ENCODE results near the gene AQP12B.

AQP12B gene

GRCh38 chr2:240645346-240645745 is 37.3 kb downstream of the AQP12B start:
- Histone ChIP-seq H3K4me3 (no peak overlapping the region), H4K20me1 (no peaks in the 10 kb centered on the region), H3K4me1 (peaks cover 26% of the 10 kb centered on the region), H3K27ac (no peak overlapping the region), H3K27me3 (peaks cover 20% of the 10 kb centered on the region), H3K9ac (no peak overlapping the region), H3K36me3 (no peaks in the 10 kb centered on the region), H3K4me2 (no peak overlapping the region), H3K9me3 (peaks cover 21% of the 10 kb centered on the region)
- TF ChIP-seq Cebpa-rat (IDR thresholded peaks at IDR 0.05) = no peak

DNA sequence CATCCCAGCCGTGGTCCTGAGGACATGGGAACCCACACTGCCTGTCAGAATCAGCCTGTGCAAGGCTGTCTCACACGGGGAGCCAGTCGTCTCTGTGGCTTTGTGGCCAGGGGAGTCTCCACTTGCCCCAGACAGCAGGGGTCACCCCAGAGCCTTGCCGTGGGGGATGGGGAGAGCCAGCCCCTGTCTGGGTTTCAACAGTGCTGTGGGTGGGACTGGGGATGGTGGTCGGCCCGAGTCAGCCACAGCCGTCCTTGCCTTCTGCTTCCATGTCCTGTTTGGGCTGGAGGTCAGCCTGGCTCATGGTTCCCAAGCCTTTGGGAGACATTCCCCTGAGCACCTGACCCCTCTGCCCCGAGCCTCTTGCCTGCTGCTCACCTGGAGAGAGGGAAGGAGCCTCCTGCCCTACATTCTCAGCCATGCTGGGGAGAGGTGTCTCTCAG is 37.8 kb downstream of the AQP12B start:
- Histone ChIP-seq H3K4me1 (peaks cover 26% of the 10 kb centered on the region), H3K9ac (no peak overlapping the region), H3K4me2 (peak overlapping the region; percentile 43; the same call in 1 of the 2 replicates), H4K20me1 (no peaks in the 10 kb centered on the region), H3K27ac (no peak overlapping the region), H3K27me3 (peaks cover 20% of the 10 kb centered on the region), H3K36me3 (no peaks in the 10 kb centered on the region), H3K9me3 (peaks cover 22% of the 10 kb centered on the region), H3K4me3 (no peak overlapping the region)
- TF ChIP-seq Cebpa-rat (IDR thresholded peaks at IDR 0.05) = no peak

GRCh38 chr2:240644171-240644651 is 38.5 kb downstream of the AQP12B start:
- no peaks in the 10 kb centered on the region for H4K20me1 ChIP-seq
- H3K9me3 ChIP-seq = peaks cover 29% of the 10 kb centered on the region
- peaks cover 16% of the 10 kb centered on the region for H3K27me3 ChIP-seq
- no peak overlapping the region for H3K4me3 ChIP-seq
- no peaks in the 10 kb centered on the region for H3K36me3 ChIP-seq
- H3K4me2 ChIP-seq = peak overlapping the region; percentile 43
- no peak overlapping the region for H3K27ac ChIP-seq
- peaks cover 26% of the 10 kb centered on the region for H3K4me1 ChIP-seq
- no peak overlapping the region for H3K9ac ChIP-seq
- TF ChIP-seq Cebpa-rat (IDR thresholded peaks at IDR 0.05) = no peak

GRCh38 chr2:240643811-240644150 is 38.9 kb downstream of the AQP12B start:
- Histone ChIP-seq H3K27ac (no peak overlapping the region), H3K4me1 (peaks cover 23% of the 10 kb centered on the region), H3K36me3 (no peaks in the 10 kb centered on the region), H3K9me3 (peaks cover 30% of the 10 kb centered on the region), H4K20me1 (no peaks in the 10 kb centered on the region), H3K9ac (no peak overlapping the region), H3K4me2 (no peak overlapping the region), H3K27me3 (peaks cover 12% of the 10 kb centered on the region), H3K4me3 (no peak overlapping the region)
- TF ChIP-seq Cebpa-rat (IDR thresholded peaks at IDR 0.05) = no peak

DNA sequence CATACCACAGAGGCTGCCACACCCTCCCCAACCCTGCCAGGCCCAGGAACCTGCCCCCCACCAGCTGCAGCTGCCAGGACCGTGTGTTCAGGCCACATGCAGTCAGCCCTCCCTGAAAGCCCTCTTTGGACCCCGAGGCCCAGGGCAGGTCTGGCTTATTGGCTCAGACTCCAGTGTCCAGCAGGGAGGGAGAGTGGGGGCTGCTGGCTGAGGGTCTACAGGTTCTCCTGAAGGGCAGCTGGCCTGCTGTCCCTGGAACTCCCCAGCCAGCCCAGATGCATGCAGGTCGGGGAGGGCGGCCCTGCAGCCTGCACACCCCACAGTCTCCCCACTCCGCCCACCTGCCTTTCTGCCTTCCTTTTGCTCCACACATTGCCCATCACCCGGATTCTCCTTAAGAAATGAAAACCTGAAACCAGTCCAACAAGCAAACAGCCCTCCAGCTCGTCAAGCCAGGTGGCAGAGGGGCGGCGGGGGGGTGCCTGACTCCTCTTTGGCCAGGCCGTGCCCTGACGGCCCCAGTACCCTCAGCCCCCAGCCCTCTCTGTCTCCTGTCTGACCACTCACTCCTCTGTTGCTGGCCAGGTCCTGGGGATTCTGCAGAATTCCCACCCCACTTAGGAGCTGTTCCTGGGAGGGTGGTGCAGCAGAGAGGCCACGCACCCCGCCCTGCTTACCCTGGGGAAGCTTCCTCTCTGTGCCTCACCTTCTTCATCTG is 39.4 kb downstream of the AQP12B start:
- H3K27ac ChIP-seq = no peak overlapping the region
- no peak overlapping the region for H3K4me3 ChIP-seq
- H3K9me3 ChIP-seq = peaks cover 30% of the 10 kb centered on the region
- H3K4me1 ChIP-seq = peaks cover 18% of the 10 kb centered on the region
- H3K4me2 ChIP-seq = no peak overlapping the region
- H3K36me3 ChIP-seq = no peaks in the 10 kb centered on the region
- TF ChIP-seq Cebpa-rat (IDR thresholded peaks at IDR 0.05) = no peak
- H4K20me1 ChIP-seq = no peaks in the 10 kb centered on the region
- H3K27me3 ChIP-seq = peaks cover 7% of the 10 kb centered on the region
- no peak overlapping the region for H3K9ac ChIP-seq

DNA sequence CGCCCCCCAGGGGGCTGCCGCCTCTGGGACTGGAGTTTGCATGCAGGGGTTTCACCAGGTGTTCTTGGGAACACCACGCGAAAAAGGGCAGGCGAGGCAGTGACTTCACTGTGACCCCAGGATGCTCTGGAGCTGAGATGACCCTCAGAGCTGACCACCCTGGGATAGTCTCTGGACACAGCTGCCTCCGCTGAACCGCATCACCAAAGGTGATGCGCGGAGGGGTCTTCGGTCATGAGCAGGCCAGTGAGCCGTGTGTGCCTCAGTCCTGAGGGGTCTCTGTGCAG is 39.9 kb downstream of the AQP12B start:
- H3K9me3 ChIP-seq = peaks cover 30% of the 10 kb centered on the region
- no peak overlapping the region for H3K27ac ChIP-seq
- H3K9ac ChIP-seq = no peak overlapping the region
- TF ChIP-seq Cebpa-rat (IDR thresholded peaks at IDR 0.05) = no peak
- no peaks in the 10 kb centered on the region for H4K20me1 ChIP-seq
- no peak overlapping the region for H3K4me3 ChIP-seq
- H3K36me3 ChIP-seq = no peaks in the 10 kb centered on the region
- H3K27me3 ChIP-seq = peaks cover 2% of the 10 kb centered on the region; the same call in 1 of the 2 replicates
- H3K4me2 ChIP-seq = no peak overlapping the region
- H3K4me1 ChIP-seq = peaks cover 15% of the 10 kb centered on the region

GRCh38 chr2:240642061-240642805 is 40.5 kb downstream of the AQP12B start:
- Histone ChIP-seq H3K27me3 (no peaks in the 10 kb centered on the region), H3K4me2 (no peak overlapping the region), H3K36me3 (no peaks in the 10 kb centered on the region), H4K20me1 (no peaks in the 10 kb centered on the region), H3K4me1 (peaks cover 15% of the 10 kb centered on the region), H3K9me3 (peaks cover 30% of the 10 kb centered on the region), H3K4me3 (no peak overlapping the region), H3K27ac (no peak overlapping the region), H3K9ac (no peak overlapping the region)
- no peak for TF ChIP-seq Cebpa-rat (IDR thresholded peaks at IDR 0.05)

- Histone ChIP-seq H3K27me3 (no peaks in the 10 kb centered on the region), H3K4me3 (no peak overlapping the region), H4K20me1 (no peaks in the 10 kb centered on the region), H3K9me3 (peaks cover 30% of the 10 kb centered on the region), H3K4me2 (no peak overlapping the region), H3K9ac (no peak overlapping the region), H3K4me1 (peaks cover 10% of the 10 kb centered on the region), H3K27ac (no peak overlapping the region), H3K36me3 (no peaks in the 10 kb centered on the region)
- no peak for TF ChIP-seq Cebpa-rat (IDR thresholded peaks at IDR 0.05)
Observed at GRCh38 chr2:240640939-240641338, 41.7 kb downstream of the AQP12B start.

- Histone ChIP-seq H3K36me3 (no peaks in the 10 kb centered on the region), H3K27me3 (no peaks in the 10 kb centered on the region), H3K4me3 (no peak overlapping the region), H3K27ac (no peak overlapping the region), H3K9ac (no peak overlapping the region), H3K4me1 (peaks cover 6% of the 10 kb centered on the region), H4K20me1 (no peaks in the 10 kb centered on the region), H3K9me3 (peaks cover 42% of the 10 kb centered on the region), H3K4me2 (no peak overlapping the region)
- TF ChIP-seq Cebpa-rat (IDR thresholded peaks at IDR 0.05) = no peak
Observed at GRCh38 chr2:240639566-240639965, 43.1 kb downstream of the AQP12B start.

DNA sequence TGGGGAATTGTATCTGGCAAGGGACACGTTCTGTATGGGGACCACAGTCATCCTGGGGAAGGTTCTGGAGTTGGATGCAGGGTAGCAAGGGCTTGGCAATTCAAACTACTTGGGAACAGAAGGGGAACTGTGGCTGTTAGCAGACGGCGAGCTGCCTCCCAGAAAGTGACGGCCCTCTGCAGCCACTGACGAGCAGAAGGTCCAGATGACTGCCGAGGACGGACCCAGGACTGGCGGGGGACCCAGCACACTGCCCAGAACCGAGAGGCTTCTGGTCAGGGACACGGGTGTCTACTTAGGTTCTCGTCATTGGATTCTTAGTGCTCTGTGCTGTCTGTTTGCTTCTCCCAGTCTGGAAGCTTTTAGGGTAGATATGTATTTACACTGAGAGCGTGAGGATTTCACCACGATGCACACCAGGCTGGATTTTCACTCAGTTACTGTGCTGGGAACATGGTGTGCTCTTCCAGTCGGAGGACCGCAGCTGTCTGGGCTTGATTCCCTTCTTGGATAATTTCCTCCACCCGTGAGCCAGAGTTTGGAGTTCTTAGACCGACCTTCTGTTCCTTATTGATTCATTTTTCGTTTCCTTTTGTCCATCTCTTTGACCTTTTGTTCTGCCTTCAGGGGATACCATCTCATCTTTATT is 44.0 kb downstream of the AQP12B start:
- Histone ChIP-seq H3K27ac (no peak overlapping the region), H3K4me2 (no peak overlapping the region), H3K27me3 (no peaks in the 10 kb centered on the region), H3K9me3 (peaks cover 51% of the 10 kb centered on the region), H3K4me1 (no peaks in the 10 kb centered on the region), H3K4me3 (no peak overlapping the region), H4K20me1 (no peaks in the 10 kb centered on the region), H3K9ac (no peak overlapping the region), H3K36me3 (no peaks in the 10 kb centered on the region)
- TF ChIP-seq Cebpa-rat (IDR thresholded peaks at IDR 0.05) = no peak
